GM12878 (cell line): ENCODE measurements around the gene XAGE1A. TPM values are rescaled to one million over a fixed set of nuclear protein-coding genes. Genes with fewer than 3 reads are reported as not detected.

ENCODE experiments used
- ATAC-seq: fragments of 200-7000 bp; cut with Tn5 transposase; 3 replicates; pipeline ENCODE4 v1.9.1; 2020; ENCODE audit warnings: mild to moderate bottlenecking, moderate library complexity
- BruUV-seq: library from RNA; stranded (reverse); fragments of 400-500 nt; replicated peaks from 2 replicates; lab custom pipeline; 2021; lab: Mats Ljungman, UMichigan
- CTCF ChIA-PET: fragments of 300-600 bp; sonication (Branson Sonifier 250); formaldehyde crosslinking; extraction: SDS; loops from one replicate; lab custom pipeline; 2021; ENCODE audit warnings: inconsistent platforms; lab: Yijun Ruan, JAX
- POLR2A ChIA-PET: fragments of 350-600 bp; formaldehyde crosslinking; extraction: SDS; loops from one replicate; lab custom pipeline; 2021; ENCODE audit warnings: inconsistent platforms; lab: Charles Lee
- RAD21 ChIA-PET: fragments of 300-600 bp; sonication (Branson Sonifier 250); formaldehyde crosslinking; loops from one replicate; lab custom pipeline; 2023; ENCODE audit warnings: antibody characterized with exemption; ENCODE audit not compliant: unreplicated experiment; lab: Charles Lee
- SMC1A ChIA-PET: fragments of 300-600 bp; sonication (Branson Sonifier 250); formaldehyde crosslinking; loops from one replicate; lab custom pipeline; 2023; ENCODE audit not compliant: unreplicated experiment, uncharacterized antibody; lab: Charles Lee
- DNase-seq: peaks from one replicate; pipeline ENCODE4 v3.0.0-alpha.2; 2011; ENCODE audit warnings: low read depth, low spot score
- FAIRE-seq: peaks from 3 replicates; lab custom pipeline; 2011; peaks lifted over from hg19 to GRCh38; lab: Jason Lieb, UNC
- H2AFZ ChIP-seq: 2 replicates; pipeline ENCODE4 v1.6.0; 2011; ENCODE audit warnings: low read depth, low read length, control low read depth; ENCODE audit not compliant: control insufficient read depth
- H3K27ac ChIP-seq: 2 replicates; pipeline ENCODE4 v1.5.1; 2011; ENCODE audit warnings: control low read depth; ENCODE audit not compliant: control insufficient read depth, insufficient read depth
- H3K27me3 ChIP-seq, 2 experiments: replicated peaks in 1 of 2; 2 replicates each; pipeline versions ENCODE4 v1.6.0 to v1.6.1; 2011; ENCODE audit warnings: low read length in 1 of 2; ENCODE audit not compliant: control insufficient read depth in 2 of 2, insufficient read depth in 2 of 2
- H3K36me3 ChIP-seq, 2 experiments: 2 replicates each; pipeline ENCODE4 v1.5.1; 2011; ENCODE audit warnings: low read length in 1 of 2; ENCODE audit not compliant: control insufficient read depth in 2 of 2, insufficient read depth in 2 of 2
- H3K4me1 ChIP-seq: 2 replicates; pipeline ENCODE4 v1.6.1; 2011; ENCODE audit warnings: mild to moderate bottlenecking, low read length, moderate library complexity, mixed read lengths; ENCODE audit not compliant: control insufficient read depth, insufficient read depth
- H3K4me2 ChIP-seq: 2 replicates; pipeline ENCODE4 v1.6.0; 2011; ENCODE audit warnings: control low read depth; ENCODE audit not compliant: control insufficient read depth, insufficient read depth
- H3K4me3 ChIP-seq: fragments of 200-600 bp; sonication (generic); 2 replicates; pipeline ENCODE4 v1.5.1; 2016
- H3K79me2 ChIP-seq: 2 replicates; pipeline ENCODE4 v1.6.0; 2011; ENCODE audit warnings: low read length; ENCODE audit not compliant: control insufficient read depth, insufficient read depth
- H3K9ac ChIP-seq: 2 replicates; pipeline ENCODE4 v1.8.0; 2011; ENCODE audit warnings: low read length, control low read depth, mixed read lengths; ENCODE audit not compliant: control insufficient read depth, insufficient read depth
- H3K9me3 ChIP-seq: replicated peaks from 3 replicates; pipeline ENCODE4 v1.5.1; 2011; ENCODE audit warnings: mild to moderate bottlenecking, low read length; ENCODE audit not compliant: control insufficient read depth, insufficient read depth
- H4K20me1 ChIP-seq: 2 replicates; pipeline ENCODE4 v1.6.0; 2011; ENCODE audit not compliant: control insufficient read depth, insufficient read depth
- BACH1 ChIP-seq: fragments of 450-650 bp; IDR thresholded peaks from 2 replicates; pipeline ENCODE4 v1.6.1; 2017; ENCODE audit warnings: mild to moderate bottlenecking, borderline replicate concordance
- BMI1 ChIP-seq: fragments of 450-650 bp; IDR thresholded peaks from 2 replicates; pipeline ENCODE4 v1.6.1; 2016; ENCODE audit warnings: mild to moderate bottlenecking, moderate library complexity, borderline replicate concordance
- DPF2 ChIP-seq: fragments of 450-650 bp; IDR thresholded peaks from 2 replicates; pipeline ENCODE4 v1.6.1; 2017; ENCODE audit warnings: mild to moderate bottlenecking
- E2F4 ChIP-seq: IDR thresholded peaks from 2 replicates; pipeline ENCODE4 v1.6.1; 2012; ENCODE audit warnings: low read depth, low read length, improper control_type of control experiment
- ESRRA ChIP-seq: IDR thresholded peaks from 2 replicates; pipeline ENCODE4 v1.6.1; 2012; ENCODE audit warnings: mild to moderate bottlenecking, low read length, improper control_type of control experiment
- GATAD2B ChIP-seq: fragments of 450-650 bp; conservative IDR thresholded peaks from 2 replicates; pipeline ENCODE4 v1.6.1; 2017; ENCODE audit warnings: low read depth, mild to moderate bottlenecking, moderate library complexity
- MXI1 ChIP-seq: fragments of 150-350 bp; IDR thresholded peaks from 2 replicates; pipeline ENCODE4 v1.6.1; 2011; ENCODE audit warnings: low read depth, mild to moderate bottlenecking, inconsistent platforms, low read length, improper control_type of control experiment
- RELA ChIP-seq: fragments of 450-650 bp; IDR thresholded peaks from 2 replicates; pipeline ENCODE4 v1.8.0; 2014; ENCODE audit warnings: borderline replicate concordance; ENCODE audit not compliant: partially characterized antibody
- SREBF1 ChIP-seq: IDR thresholded peaks from 2 replicates; pipeline ENCODE4 v1.6.1; 2012; ENCODE audit warnings: mild to moderate bottlenecking, low read length
- ZNF384 ChIP-seq: IDR thresholded peaks from 2 replicates; pipeline ENCODE4 v1.6.1; 2012; ENCODE audit warnings: low read depth, mild to moderate bottlenecking, low read length, improper control_type of control experiment, borderline replicate concordance
- ZNF687 ChIP-seq: fragments of 450-650 bp; IDR thresholded peaks from 2 replicates; pipeline ENCODE4 v1.6.1; 2017; ENCODE audit warnings: mild to moderate bottlenecking, moderate library complexity
- WGBS: methylation state at CpG from one replicate; pipeline ENCODE4 v1.1.6; 2016; ENCODE audit warnings: low lambda C conversion rate; ENCODE audit not compliant: insufficient replicate concordance, insufficient coverage; ENCODE audit errors: missing lambda C conversion rate; 5-methylcytosine and 5-hydroxymethylcytosine counted together
- in situ Hi-C: fragments of 300-500 bp; cut with MboI; formaldehyde crosslinking; loops from 9 replicates; pipeline ENCODE4 v1.14.3; 2018; ENCODE audit warnings: mixed read lengths
- intact Hi-C: fragments of 100-400 bp; cut with micrococcal nuclease; formaldehyde crosslinking; loops from one replicate; pipeline ENCODE4 v1.14.2; 2022; ENCODE audit not compliant: unreplicated experiment
- polyA plus RNA-seq, 11 experiments: library from polyadenylated mRNA; depleted of rRNA in 4 of 11; unstranded in 6 of 11; stranded (reverse) in 5 of 11; fragments of >200 nt; fragmentation: Nextera tagmentation in 4 of 11; fragmentation: Illumina TruSeq in 1 of 11; extraction: Ambion mirVana in 4 of 11; extraction: Trizol in 1 of 11; gene quantifications; 1 replicate in 1 of 11; 2 replicates in 10 of 11; pipeline versions ENCODE4 v1.2.1 to v1.2.3, GENCODE V29; 2011 to 2016; ENCODE audit warnings: inconsistent platforms in 2 of 11, missing spikeins in 2 of 11, low read depth in 1 of 11
- total RNA-seq, 4 experiments: library from RNA; depleted of rRNA in 3 of 4; stranded (reverse); fragments of >200 nt in 3 of 4; fragmentation: Illumina TruSeq in 1 of 4; extraction: Trizol in 1 of 4; gene quantifications; 2 replicates each; pipeline versions ENCODE4 v1.2.1 to v1.2.3, GENCODE V29; 2013 to 2021
- TF ChIP-seq, protein P1 (sequence below): IDR thresholded peaks from 2 replicates; pipeline ENCODE4 v1.6.1; 2011; ENCODE audit warnings: low read depth, low read length, improper control_type of control experiment, borderline replicate concordance

The XAGE1A gene
- total and polyA plus RNA-seq, 10 of the 15 experiments (the other 5 are each of a cell fraction or from before 2014, with no cell fraction given): not detected

- Histone ChIP-seq H3K27me3 (no peaks in the 10 kb centered on the region), H3K79me2 (no peaks in the 10 kb centered on the region), H3K36me3 (no peaks in the 10 kb centered on the region), H3K4me2 (no peak overlapping the region), H3K27ac (no peak overlapping the region), H3K9me3 (no peaks in the 10 kb centered on the region; the same call in 2 of the 3 replicates), H4K20me1 (no peaks in the 10 kb centered on the region), H3K9ac (no peak overlapping the region), H3K4me3 (no peak overlapping the region), H3K4me1 (no peaks in the 10 kb centered on the region), H2AFZ (no peak overlapping the region)
- intact Hi-C loops: no loop called here
- BruUV-seq: no TSS peak
- CTCF ChIA-PET: no interaction called here
- no peak for DNase-seq
- SMC1A ChIA-PET: no interaction called here
- no peak for ATAC-seq
- WGBS: 7% methylated on average over 6 of the region's 6 CpGs
- POLR2A ChIA-PET: no interaction called here
- RAD21 ChIA-PET: no interaction called here
- FAIRE-seq: no peak
- in situ Hi-C loops: no loop called here
- TF ChIP-seq, protein P1, sequence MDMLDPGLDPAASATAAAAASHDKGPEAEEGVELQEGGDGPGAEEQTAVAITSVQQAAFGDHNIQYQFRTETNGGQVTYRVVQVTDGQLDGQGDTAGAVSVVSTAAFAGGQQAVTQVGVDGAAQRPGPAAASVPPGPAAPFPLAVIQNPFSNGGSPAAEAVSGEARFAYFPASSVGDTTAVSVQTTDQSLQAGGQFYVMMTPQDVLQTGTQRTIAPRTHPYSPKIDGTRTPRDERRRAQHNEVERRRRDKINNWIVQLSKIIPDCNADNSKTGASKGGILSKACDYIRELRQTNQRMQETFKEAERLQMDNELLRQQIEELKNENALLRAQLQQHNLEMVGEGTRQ: no peak
- TF ChIP-seq DPF2: no peak
- no peak for TF ChIP-seq SREBF1
- no peak for TF ChIP-seq RELA
- no peak for TF ChIP-seq GATAD2B
These were observed 46.7 kb downstream of the XAGE1A start for GRCh38 chrX:52542311-52542710.

DNA sequence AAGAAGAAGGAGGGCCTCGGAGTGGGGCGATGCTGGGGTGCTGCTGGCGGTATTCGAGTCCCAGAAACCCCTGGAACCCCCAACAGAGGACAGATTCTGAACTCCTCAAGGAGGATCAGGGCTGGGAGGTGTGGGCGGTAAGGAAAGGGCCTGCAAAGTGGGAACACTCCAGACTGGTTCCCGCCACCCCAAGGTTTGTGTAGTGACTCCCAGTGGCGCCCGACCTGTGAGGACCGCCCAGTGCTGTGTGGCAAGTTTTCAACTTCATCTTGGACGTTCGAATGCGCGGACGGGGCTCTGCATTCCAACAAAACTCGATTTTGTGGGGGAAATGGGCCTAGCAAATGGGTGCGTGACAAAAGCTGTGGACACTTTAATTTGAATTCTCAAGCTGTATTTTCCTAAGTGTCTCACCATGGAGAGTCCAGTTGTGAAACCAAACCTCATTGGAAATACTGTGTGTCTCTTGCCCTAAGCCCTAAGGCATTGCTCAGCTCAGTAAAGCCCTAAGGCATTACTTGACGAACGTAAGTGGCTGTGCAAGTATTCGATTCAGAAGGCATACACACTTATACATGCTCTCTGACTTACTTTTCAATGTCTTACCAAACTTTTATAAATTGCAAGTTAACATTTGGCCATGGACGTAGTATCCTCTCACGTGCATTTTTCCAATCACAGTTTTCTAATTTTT lies 48.7 kb downstream of the XAGE1A start:
- no peaks in the 10 kb centered on the region for H3K4me1 ChIP-seq
- ATAC-seq (no peak), FAIRE-seq (no peak), DNase-seq (no peak)
- POLR2A ChIA-PET: no interaction called here
- SMC1A ChIA-PET: no interaction called here
- RAD21 ChIA-PET: no interaction called here
- no peak overlapping the region for H3K27ac ChIP-seq
- no TSS peak for BruUV-seq
- no peak overlapping the region for H3K9ac ChIP-seq
- H3K36me3 ChIP-seq: no peaks in the 10 kb centered on the region
- intact Hi-C loops (no loop called here), in situ Hi-C loops (no loop called here)
- no peaks in the 10 kb centered on the region for H4K20me1 ChIP-seq
- no peaks in the 10 kb centered on the region for H3K79me2 ChIP-seq
- no peaks in the 10 kb centered on the region; the same call in 2 of the 3 replicates for H3K9me3 ChIP-seq
- no peak overlapping the region for H3K4me2 ChIP-seq
- no peak overlapping the region for H3K4me3 ChIP-seq
- 30% methylated on average over 21 of the region's 21 CpGs for WGBS
- H2AFZ ChIP-seq: no peak overlapping the region
- CTCF ChIA-PET: no interaction called here
- H3K27me3 ChIP-seq: no peaks in the 10 kb centered on the region
- TF ChIP-seq BACH1 (no peak), BMI1 (no peak), E2F4 (no peak), ZNF384 (no peak), ESRRA (no peak), MXI1 (no peak), ZNF687 (no peak)
